Measurements from ENCODE around the gene MYL10.
A peak's percentile ranks its signal among the peaks of the same experiment; 100 is the strongest.

MYL10 gene

GRCh38 chr7:101617451-101618206, 11.5 kb downstream of the MYL10 start:
- H3K36me3 Mint-ChIP-seq (ENCODE audit: low read depth) = no peaks in the 10 kb centered on the region
- peaks cover 29% of the 10 kb centered on the region for H3K4me1 Mint-ChIP-seq
- H3K27ac Mint-ChIP-seq = no peak overlapping the region
- H3K27me3 Mint-ChIP-seq (ENCODE audit: low read depth) = peaks cover 19% of the 10 kb centered on the region
- no peaks in the 10 kb centered on the region for H3K9me3 Mint-ChIP-seq
- no peak overlapping the region for H3K4me3 Mint-ChIP-seq
- no peak for TF ChIP-seq CTCF (IDR thresholded peaks at IDR 0.05; ENCODE audit: unreplicated experiment in 3 of 3)

DNA sequence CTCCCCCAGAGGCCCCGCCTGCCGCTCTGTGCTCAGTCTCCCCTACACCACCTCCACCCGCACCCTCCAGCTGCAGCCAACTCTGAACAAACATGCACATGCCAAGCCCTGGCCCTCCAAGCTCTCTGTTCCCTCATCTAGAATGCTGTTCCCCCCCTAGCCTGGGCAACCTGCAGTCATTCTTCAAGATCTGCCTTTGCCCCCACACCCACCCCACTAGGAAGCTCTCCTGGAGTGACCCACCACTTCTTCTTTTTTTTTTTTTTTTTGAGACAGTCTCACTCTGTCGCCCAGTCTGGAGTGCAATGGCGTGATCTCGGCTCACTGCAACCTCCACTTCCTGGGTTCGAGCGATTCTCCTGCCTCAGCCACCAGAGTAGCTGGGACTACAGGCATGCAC, 13.7 kb downstream of the MYL10 start:
- H3K4me1 Mint-ChIP-seq = peaks cover 30% of the 10 kb centered on the region
- no peak for TF ChIP-seq CTCF (IDR thresholded peaks at IDR 0.05; ENCODE audit: unreplicated experiment in 3 of 3)
- no peak overlapping the region for H3K4me3 Mint-ChIP-seq
- no peaks in the 10 kb centered on the region for H3K36me3 Mint-ChIP-seq (ENCODE audit: low read depth)
- H3K27me3 Mint-ChIP-seq (ENCODE audit: low read depth) = peaks cover 19% of the 10 kb centered on the region
- H3K27ac Mint-ChIP-seq = no peak overlapping the region
- H3K9me3 Mint-ChIP-seq = no peaks in the 10 kb centered on the region

- H3K27me3 Mint-ChIP-seq (ENCODE audit: low read depth) = peaks cover 14% of the 10 kb centered on the region
- TF ChIP-seq CTCF (IDR thresholded peaks at IDR 0.05; ENCODE audit: unreplicated experiment in 3 of 3) = no peak
- no peak overlapping the region for H3K27ac Mint-ChIP-seq
- peaks cover 30% of the 10 kb centered on the region for H3K4me1 Mint-ChIP-seq
- H3K4me3 Mint-ChIP-seq = no peak overlapping the region
- no peaks in the 10 kb centered on the region for H3K9me3 Mint-ChIP-seq
- H3K36me3 Mint-ChIP-seq (ENCODE audit: low read depth) = no peaks in the 10 kb centered on the region
Measured at GRCh38 chr7:101614939-101615302, 14.2 kb downstream of the MYL10 start.

DNA sequence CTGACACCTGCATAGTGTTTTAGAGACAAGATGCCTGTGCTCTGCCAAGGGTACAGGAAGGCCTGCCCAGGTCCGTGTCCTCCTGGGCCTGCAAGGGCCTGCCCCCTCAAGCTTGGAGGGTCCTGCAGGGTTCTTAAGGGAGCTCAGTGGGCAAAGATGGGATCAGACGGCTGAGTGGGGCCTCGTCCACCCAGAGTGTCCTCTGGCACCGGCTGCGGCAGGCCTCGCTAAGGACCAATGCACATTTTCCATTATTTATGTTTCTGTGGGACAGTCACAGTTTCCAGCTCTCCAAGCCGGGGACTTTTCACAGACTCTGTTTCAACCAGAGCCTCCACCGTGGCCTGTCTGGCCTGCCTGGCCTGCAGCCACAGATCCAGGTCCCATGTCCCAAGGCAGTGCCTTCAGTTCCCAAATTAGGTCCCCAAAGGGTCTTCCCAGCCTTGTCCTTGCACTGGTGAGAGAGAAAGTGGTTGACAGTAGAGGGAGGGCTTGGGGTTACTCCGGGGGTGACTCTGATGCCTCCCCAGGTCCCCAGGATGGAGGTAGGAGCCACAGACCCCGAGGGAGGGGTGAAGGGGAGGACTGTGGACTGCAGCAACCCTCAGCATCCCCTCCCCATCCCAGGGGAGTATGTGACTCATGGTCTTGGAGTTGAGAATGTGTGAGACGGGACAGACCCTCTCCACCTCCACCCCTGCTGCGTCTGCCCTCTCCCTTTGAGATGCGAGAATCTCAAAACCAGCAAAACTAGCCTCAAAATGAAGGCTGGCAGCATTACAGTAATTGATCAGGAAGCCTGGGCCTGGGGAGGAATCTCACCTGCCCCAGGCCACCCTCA, 14.8 kb downstream of the MYL10 start:
- peaks cover 30% of the 10 kb centered on the region for H3K4me1 Mint-ChIP-seq
- TF ChIP-seq CTCF (IDR thresholded peaks at IDR 0.05; ENCODE audit: unreplicated experiment in 3 of 3) = no peak
- H3K27ac Mint-ChIP-seq = peak overlapping the region in 1 of 3 experiments; percentile 17
- H3K9me3 Mint-ChIP-seq = no peaks in the 10 kb centered on the region
- peaks cover 13% of the 10 kb centered on the region for H3K27me3 Mint-ChIP-seq (ENCODE audit: low read depth)
- no peaks in the 10 kb centered on the region for H3K36me3 Mint-ChIP-seq (ENCODE audit: low read depth)
- H3K4me3 Mint-ChIP-seq = no peak overlapping the region

DNA sequence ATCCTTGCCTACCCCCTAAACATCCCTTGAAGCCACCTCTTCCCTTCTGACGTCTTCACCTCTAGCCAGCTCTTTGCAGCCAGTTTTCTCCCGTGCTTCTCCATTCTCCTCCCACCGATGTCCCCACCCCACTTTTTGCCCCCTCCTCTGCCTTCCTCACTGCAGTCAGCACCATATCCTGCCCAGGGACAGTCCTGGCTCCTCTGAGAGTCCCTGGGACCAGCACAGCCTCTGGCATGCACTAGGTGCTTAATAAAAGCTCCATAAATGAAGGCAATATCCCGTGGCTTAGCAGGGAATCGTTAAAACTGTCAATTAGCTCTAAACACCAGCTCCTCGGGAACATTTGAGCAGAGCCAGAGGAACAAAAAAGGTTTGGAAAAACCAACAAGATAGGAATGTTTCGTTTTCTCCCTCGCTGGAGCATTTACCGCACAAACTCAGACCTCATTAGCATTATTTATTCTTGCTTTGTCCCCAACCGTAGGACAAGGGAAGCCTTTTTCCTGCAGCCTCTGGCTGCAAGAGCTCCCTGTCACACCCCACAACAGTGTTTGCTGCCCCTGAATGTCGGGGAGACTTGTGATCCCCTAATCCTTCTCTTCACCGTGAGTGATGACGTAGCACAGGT, 16.1 kb downstream of the MYL10 start:
- peaks cover 13% of the 10 kb centered on the region for H3K27me3 Mint-ChIP-seq (ENCODE audit: low read depth)
- TF ChIP-seq CTCF (IDR thresholded peaks at IDR 0.05; ENCODE audit: unreplicated experiment in 3 of 3) = no peak

More for the DNA sequence above, 16.1 kb downstream of the MYL10 start:
- H3K4me1 Mint-ChIP-seq = peaks cover 25% of the 10 kb centered on the region
- H3K36me3 Mint-ChIP-seq (ENCODE audit: low read depth) = no peaks in the 10 kb centered on the region
- peak overlapping the region in 1 of 3 experiments; percentile 17 for H3K27ac Mint-ChIP-seq
- H3K9me3 Mint-ChIP-seq = no peaks in the 10 kb centered on the region
- H3K4me3 Mint-ChIP-seq = no peak overlapping the region
